Heart left ventricle (tissue), 16 donors: ENCODE results near the gene VPS50. TPM values are rescaled to one million over a fixed set of nuclear protein-coding genes. Genes with fewer than 3 reads are reported as not detected.

Experiments used
- ATAC-seq, 4 donors: fragments of 200-7000 bp; cut with Tn5 transposase; one replicate each; pipeline ENCODE4 v1.9.1; 2020 to 2022; ENCODE audit warnings: moderate library complexity in 4 of 4, mild to moderate bottlenecking in 3 of 4, moderate number of reproducible peaks in 1 of 4
- DNase-seq, 5 donors: peaks; one replicate each; pipeline ENCODE4 v3.0.0-alpha.2; 2020
- H3K27ac ChIP-seq, 12 donors: fragments of 200-600 bp; sonication (generic) in 4 of 12; one replicate each; pipeline versions ENCODE4 v1.5.0 to v1.8.0; 2016 to 2022; ENCODE audit warnings: mild to moderate bottlenecking in 2 of 12
- H3K27me3 ChIP-seq, 9 donors: fragments of 200-600 bp; sonication (generic) in 2 of 9; one replicate each; pipeline versions ENCODE4 v1.5.1 to v1.8.0; 2016 to 2022; ENCODE audit warnings: mild to moderate bottlenecking in 3 of 9
- H3K36me3 ChIP-seq, 9 donors: fragments of 200-600 bp; sonication (generic) in 2 of 9; one replicate each; pipeline versions ENCODE4 v1.5.0 to v1.8.0; 2018 to 2022; ENCODE audit warnings: mild to moderate bottlenecking in 2 of 9
- H3K4me1 ChIP-seq, 12 donors: fragments of 200-600 bp; sonication (generic) in 4 of 12; one replicate each; pipeline versions ENCODE4 v1.5.0 to v1.8.0; 2016 to 2022; ENCODE audit warnings: mild to moderate bottlenecking in 3 of 12
- H3K4me3 ChIP-seq, 12 donors: fragments of 200-600 bp; sonication (generic) in 4 of 12; one replicate each; pipeline versions ENCODE4 v1.5.0 to v1.8.0; 2017 to 2022; ENCODE audit warnings: mild to moderate bottlenecking in 9 of 12, moderate library complexity in 4 of 12
- H3K9me3 ChIP-seq, 12 donors: fragments of 200-600 bp; sonication (generic) in 4 of 12; one replicate each; pipeline versions ENCODE4 v1.5.0 to v1.8.0; 2016 to 2022; ENCODE audit warnings: mild to moderate bottlenecking in 1 of 12
- CTCF ChIP-seq, 12 donors: fragments of 200-600 bp; sonication (generic) in 4 of 12; IDR thresholded peaks; one replicate each; pipeline versions ENCODE4 v1.5.0 to v1.8.0; 2018 to 2022; ENCODE audit warnings: antibody characterized with exemption in 12 of 12, mild to moderate bottlenecking in 5 of 12
- POLR2A ChIP-seq, 2 donors: fragments of 450-650 bp; IDR thresholded peaks; one replicate each; pipeline ENCODE4 v1.6.1; 2017; ENCODE audit warnings: antibody characterized with exemption in 2 of 2, mild to moderate bottlenecking in 2 of 2, moderate library complexity in 2 of 2
- WGBS, 4 donors: extraction: QIAGEN DNeasy Blood & Tissue Kit in 2 of 4; methylation state at CpG; one replicate each; pipeline versions ENCODE4 v1.1.5 to v1.1.7; 2013 to 2018; 5-methylcytosine and 5-hydroxymethylcytosine counted together
- intact Hi-C, 10 donors: fragments of 100-400 bp; cut with DNase I; formaldehyde crosslinking; loops; one replicate each; pipeline versions ENCODE4 v1.11.1 to v1.14.2; 2022
- polyA plus RNA-seq, 2 donors: library from polyadenylated mRNA; stranded (reverse); fragments of 200-250 nt; gene quantifications; one replicate each; pipeline ENCODE4 v1.2.3, GENCODE V29; 2013
- total RNA-seq, 9 donors: library from RNA; depleted of rRNA in 2 of 9; stranded (reverse); fragments of >200 nt in 2 of 9; fragmentation: NEBNext Ultra II Directional in 3 of 9; extraction: Animal tissue kit (Norgen Biotek cat#: 25700) in 3 of 9; gene quantifications; one replicate each; pipeline versions ENCODE4 v1.1.0 to v1.2.4, GENCODE V29; 2016 to 2023
- donor health status: ischemic (EF 13 %, LVEDD 7.1; RV severe dilation, severe dysfunction).
- donor health status: healthy with polysubstance abuse.
- donor health status: DM: no; HTN: yes; CAD: no.
- donor health status: DM: no; HTN: no; CAD: no.
- donor health status: ischemic (EF 25% LVEDD 6.9; RV normal size, moderate dysfunction).
- donor health status: ischemic (EF 25% LVEDD 5.7; RV mildly dilated, moderate dysfunction).
- donor health status: healthy.
- donor health status: DM: yes; HTN: yes; CAD: no.
- donor health status: ischemic (EF 35%, LVEDD 5.7; RV mildly dilated, moderate dysfunction).
- donor health status: nonischemic (EF 11% LVEDD 7.7; RV severe dilation, severe dysfunction).
- donor health status: DM: yes; HTN: yes; CAD: no.
- donor health status: PGD.
- donor health status: ischemic (EF 29% LVEDD 5.4; RV normal size, mild dysfunction).
- donor health status: nonischemic (EF 23%, LVEDD 6.1; RV moderate dilation, normal function).

Gene VPS50
- total and polyA plus RNA-seq, 11 donors: 2.9 to 28.7 (median 18.5) TPM

GRCh38 chr7:93298206-93298605, 66.0 kb downstream of the VPS50 start:
- no peak for DNase-seq
- H3K4me1 ChIP-seq: no peaks in the 10 kb centered on the region
- WGBS, 4 donors: 94 to 98% (median 96%) methylated on average over 1 of the region's 1 CpG
- H3K27me3 ChIP-seq: no peaks in the 10 kb centered on the region
- TF ChIP-seq CTCF (IDR thresholded peaks at IDR 0.05) (no peak), POLR2A (IDR thresholded peaks at IDR 0.05) (no peak)
- H3K9me3 ChIP-seq: no peaks in the 10 kb centered on the region
- peaks cover 0 to 80% (median 42%) of the 10 kb centered on the region in 9 donors for H3K36me3 ChIP-seq
- intact Hi-C loops: no loop called here
- no peak overlapping the region for H3K4me3 ChIP-seq
- no peak for ATAC-seq
- no peak overlapping the region for H3K27ac ChIP-seq

- H3K9me3 ChIP-seq: no peaks in the 10 kb centered on the region
- intact Hi-C loops: no loop called here
- 91 to 95% (median 93%) methylated on average over 2 of the region's 2 CpGs for WGBS, 4 donors
- ATAC-seq (no peak), DNase-seq (no peak)
- H3K4me1 ChIP-seq: no peaks in the 10 kb centered on the region
- peaks cover 0 to 76% (median 42%) of the 10 kb centered on the region in 9 donors for H3K36me3 ChIP-seq
- H3K27ac ChIP-seq: no peak overlapping the region
- TF ChIP-seq POLR2A (IDR thresholded peaks at IDR 0.05) (no peak), CTCF (IDR thresholded peaks at IDR 0.05) (no peak)
- no peak overlapping the region for H3K4me3 ChIP-seq
- no peaks in the 10 kb centered on the region for H3K27me3 ChIP-seq
Observed at GRCh38 chr7:93298671-93299070, 66.5 kb downstream of the VPS50 start.

- ATAC-seq (no peak), DNase-seq (no peak)
- Histone ChIP-seq H3K27me3 (no peaks in the 10 kb centered on the region), H3K9me3 (no peaks in the 10 kb centered on the region), H3K27ac (no peak overlapping the region), H3K4me1 (no peaks in the 10 kb centered on the region), H3K4me3 (no peak overlapping the region), H3K36me3 (peaks cover 0 to 79% (median 46%) of the 10 kb centered on the region in 9 donors)
- TF ChIP-seq CTCF (IDR thresholded peaks at IDR 0.05): no peak
- no peak for TF ChIP-seq POLR2A (IDR thresholded peaks at IDR 0.05)
- 94 to 96% (median 95%) methylated on average over 2 of the region's 2 CpGs for WGBS, 4 donors
- intact Hi-C loops: no loop called here
Observed at GRCh38 chr7:93301736-93302135, 69.6 kb downstream of the VPS50 start.

- no peak for ATAC-seq
- H3K4me3 ChIP-seq: no peak overlapping the region
- WGBS, 4 donors: 72 to 76% (median 73%) methylated on average over 5 of the region's 5 CpGs
Observed at GRCh38 chr7:93307131-93307660, 75.0 kb downstream of the VPS50 start.

More at GRCh38 chr7:93307131-93307660, 75.0 kb downstream of the VPS50 start:
- DNase-seq: no peak
- H3K9me3 ChIP-seq: no peaks in the 10 kb centered on the region
- TF ChIP-seq POLR2A (IDR thresholded peaks at IDR 0.05) (no peak), CTCF (IDR thresholded peaks at IDR 0.05) (no peak)
- no peaks in the 10 kb centered on the region for H3K27me3 ChIP-seq
- H3K36me3 ChIP-seq: peaks cover 0 to 79% (median 28%) of the 10 kb centered on the region in 9 donors
- no peak overlapping the region for H3K27ac ChIP-seq
- intact Hi-C loops: no loop called here
- H3K4me1 ChIP-seq: no peaks in the 10 kb centered on the region
